Measurements from ENCODE around the gene WEE1.
A peak's percentile ranks its signal among the peaks of the same experiment; 100 is the strongest.

The WEE1 gene

GRCh38 chr11:9565822-9566560, 7.5 kb upstream of the WEE1 start:
- TF ChIP-seq REST (IDR thresholded peaks at IDR 0.05; ENCODE audit: insufficient read depth in 1 of 2, low read depth in 2 of 2, low read length in 2 of 2) (peak in 1 of 2 experiments; percentile 71; a peak in 1 of 4 replicates), FOXP2 (optimal IDR thresholded peaks at IDR 0.05; ENCODE audit: borderline replicate concordance, extremely low read depth, extremely low read length, insufficient read depth) (peak; percentile 60), POLR2AphosphoS5 (IDR thresholded peaks at IDR 0.05; ENCODE audit: low read depth, low read length) (no peak; the same call in none of the 2 replicates), SIN3A (IDR thresholded peaks at IDR 0.05; ENCODE audit: borderline replicate concordance, insufficient read depth, low read length) (peak; percentile 100)

DNA sequence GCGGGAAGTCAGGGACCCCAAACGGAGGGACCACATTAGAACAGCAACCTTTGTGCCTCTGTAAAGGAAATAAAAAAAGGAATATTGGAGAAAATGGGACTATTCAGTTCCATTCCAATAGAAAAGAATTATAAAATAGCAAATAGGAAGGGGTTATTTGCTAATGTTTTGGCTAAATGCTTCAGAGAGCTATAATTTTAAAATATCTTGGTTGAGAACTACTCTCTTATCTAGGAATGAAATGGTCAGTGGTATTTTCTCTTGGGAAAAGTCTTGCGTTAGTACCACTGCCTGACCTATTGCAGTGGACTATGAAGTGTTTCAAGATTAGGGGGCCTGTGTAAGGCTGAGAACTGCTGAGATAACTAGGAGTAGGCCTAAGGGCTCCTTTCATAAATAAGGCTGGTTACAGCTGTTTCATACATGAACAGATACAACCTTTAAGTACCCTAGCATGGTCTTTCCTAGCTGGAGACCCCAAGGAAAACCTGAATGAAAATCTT, 6.9 kb upstream of the WEE1 start:
- no peak for TF ChIP-seq POLR2AphosphoS5 (IDR thresholded peaks at IDR 0.05; ENCODE audit: low read depth, low read length)
- TF ChIP-seq TAF1 (IDR thresholded peaks at IDR 0.05; ENCODE audit: borderline replicate concordance, insufficient read depth, low read length): 0 out of 2 replicates have a peak, but pooled peaks have one; percentile 7

- TF ChIP-seq POLR2AphosphoS5 (IDR thresholded peaks at IDR 0.05; ENCODE audit: low read depth, low read length) (no peak), TAF1 (IDR thresholded peaks at IDR 0.05; ENCODE audit: borderline replicate concordance, insufficient read depth, low read length) (no peak), FOXP2 (optimal IDR thresholded peaks at IDR 0.05; ENCODE audit: borderline replicate concordance, extremely low read depth, extremely low read length, insufficient read depth) (no peak), REST (IDR thresholded peaks at IDR 0.05; ENCODE audit: insufficient read depth in 1 of 2, low read depth in 2 of 2, low read length in 2 of 2) (no peak), SIN3A (IDR thresholded peaks at IDR 0.05; ENCODE audit: borderline replicate concordance, insufficient read depth, low read length) (no peak)
Measured at GRCh38 chr11:9567401-9567800, 6.1 kb upstream of the WEE1 start.

GRCh38 chr11:9568161-9568853, 5.2 kb upstream of the WEE1 start:
- no peak for TF ChIP-seq FOXP2 (optimal IDR thresholded peaks at IDR 0.05; ENCODE audit: borderline replicate concordance, extremely low read depth, extremely low read length, insufficient read depth)
- TF ChIP-seq POLR2AphosphoS5 (IDR thresholded peaks at IDR 0.05; ENCODE audit: low read depth, low read length): no peak

DNA sequence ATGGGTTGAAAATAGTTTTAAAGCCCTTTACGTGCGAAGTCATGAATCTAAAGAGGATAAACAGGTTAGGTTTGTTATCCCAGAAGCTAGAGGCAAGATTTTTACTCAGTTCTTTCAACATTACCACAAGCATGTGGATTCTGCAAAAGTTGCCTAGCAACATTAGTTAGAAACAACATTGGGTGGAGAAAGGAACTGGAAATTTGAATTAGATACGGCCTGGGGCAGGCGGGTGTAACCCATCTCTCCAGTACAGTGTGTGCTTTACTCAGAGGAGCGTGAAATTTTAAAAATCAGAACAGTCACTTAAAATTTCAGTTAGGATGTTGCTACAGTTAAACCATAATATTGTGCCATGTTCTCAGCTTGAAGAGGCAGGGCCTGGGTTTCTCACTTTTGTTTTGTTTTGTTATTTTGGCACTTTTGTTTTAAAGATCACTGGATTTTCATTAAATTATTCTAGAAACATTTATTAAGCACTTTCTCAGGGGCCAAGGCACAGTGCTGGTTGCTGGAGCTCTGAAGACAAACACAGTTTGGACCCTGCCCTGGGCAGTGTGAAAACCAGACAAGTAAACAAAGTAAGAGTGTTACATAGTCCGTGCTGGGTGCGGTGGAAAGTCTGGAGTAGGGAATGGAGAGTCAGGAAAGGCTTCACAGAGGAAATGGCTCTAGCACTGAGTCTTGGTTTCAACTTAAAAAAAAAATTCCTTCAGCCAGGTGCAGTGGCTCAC, 4.4 kb upstream of the WEE1 start:
- peak; percentile 59 for TF ChIP-seq POLR2AphosphoS5 (IDR thresholded peaks at IDR 0.05; ENCODE audit: low read depth, low read length)
- TF ChIP-seq FOXP2 (optimal IDR thresholded peaks at IDR 0.05; ENCODE audit: borderline replicate concordance, extremely low read depth, extremely low read length, insufficient read depth): peak; percentile 91
- TF ChIP-seq SIN3A (IDR thresholded peaks at IDR 0.05; ENCODE audit: borderline replicate concordance, insufficient read depth, low read length): peak; percentile 95
- peak; percentile 51; the same call in 1 of the 2 replicates for TF ChIP-seq TAF1 (IDR thresholded peaks at IDR 0.05; ENCODE audit: borderline replicate concordance, insufficient read depth, low read length)
- TF ChIP-seq REST (IDR thresholded peaks at IDR 0.05; ENCODE audit: insufficient read depth in 1 of 2, low read depth in 2 of 2, low read length in 2 of 2): no peak
